HPDE6-E6E7 (cell line): ENCODE measurements around the gene TENT4A.

Experiments used
- DNase-seq: peaks from one replicate; pipeline ENCODE4 v3.0.0; 2011; ENCODE audit warnings: missing footprints; ENCODE audit errors: extremely low spot score

TENT4A gene

GRCh38 chr5:6732634-6733410 lies 19.6 kb downstream of the TENT4A start:
- DNase-seq = no peak

GRCh38 chr5:6733411-6734242 lies 20.4 kb downstream of the TENT4A start:
- DNase-seq = no peak

- DNase-seq = no peak
Measured at GRCh38 chr5:6734243-6734700, 21.0 kb downstream of the TENT4A start.

GRCh38 chr5:6734781-6735180 lies 21.5 kb downstream of the TENT4A start:
- no peak for DNase-seq

GRCh38 chr5:6736106-6736505 lies 22.9 kb downstream of the TENT4A start:
- DNase-seq = no peak

GRCh38 chr5:6736524-6737042 lies 23.4 kb downstream of the TENT4A start:
- no peak for DNase-seq

- no peak for DNase-seq
Measured at GRCh38 chr5:6737043-6737941, 24.1 kb downstream of the TENT4A start.

GRCh38 chr5:6739603-6740002 lies 26.4 kb downstream of the TENT4A start:
- no peak for DNase-seq

- DNase-seq = no peak
Measured at GRCh38 chr5:6740586-6741150, 27.4 kb downstream of the TENT4A start.

GRCh38 chr5:6742081-6742758 lies 29.0 kb downstream of the TENT4A start:
- no peak for DNase-seq

- DNase-seq = no peak
Measured at GRCh38 chr5:6743161-6743560, 29.9 kb downstream of the TENT4A start.

- DNase-seq = no peak
Measured at GRCh38 chr5:6744841-6745705, 31.8 kb downstream of the TENT4A start.

- peak; percentile 50 for DNase-seq
Measured at GRCh38 chr5:6745706-6746222, 32.5 kb downstream of the TENT4A start.

GRCh38 chr5:6746244-6746643 lies 33.0 kb downstream of the TENT4A start:
- no peak for DNase-seq

GRCh38 chr5:6747103-6747502 lies 33.9 kb downstream of the TENT4A start:
- DNase-seq = no peak

GRCh38 chr5:6748142-6748541 lies 34.9 kb downstream of the TENT4A start:
- DNase-seq = no peak

GRCh38 chr5:6749026-6749716 lies 35.9 kb downstream of the TENT4A start:
- DNase-seq = no peak

GRCh38 chr5:6750142-6750840 lies 37.1 kb downstream of the TENT4A start:
- DNase-seq = no peak
